ENCODE measurements around the gene SMKR1.

SMKR1 gene

GRCh38 chr7:129556607-129557133, 54.3 kb downstream of the SMKR1 start:
- DNase-seq (ENCODE audit: low read depth), result no peak
- no peak overlapping the region for H3K4me3 ChIP-seq (ENCODE audit: low read depth, low read length)
- no peak for TF ChIP-seq CTCF (IDR thresholded peaks at IDR 0.05; ENCODE audit: insufficient read depth, low read depth, low read length, missing control alignments)

- no peak for DNase-seq (ENCODE audit: low read depth)
- no peak overlapping the region for H3K4me3 ChIP-seq (ENCODE audit: low read depth, low read length)
- no peak for TF ChIP-seq CTCF (IDR thresholded peaks at IDR 0.05; ENCODE audit: insufficient read depth, low read depth, low read length, missing control alignments)
Observed at GRCh38 chr7:129557686-129558481, 55.6 kb downstream of the SMKR1 start.

GRCh38 chr7:129559564-129559963, 57.2 kb downstream of the SMKR1 start:
- no peak overlapping the region for H3K4me3 ChIP-seq (ENCODE audit: low read depth, low read length)
- no peak for TF ChIP-seq CTCF (IDR thresholded peaks at IDR 0.05; ENCODE audit: insufficient read depth, low read depth, low read length, missing control alignments)
- DNase-seq (ENCODE audit: low read depth), result no peak

GRCh38 chr7:129560831-129561230, 58.5 kb downstream of the SMKR1 start:
- no peak for DNase-seq (ENCODE audit: low read depth)
- no peak overlapping the region for H3K4me3 ChIP-seq (ENCODE audit: low read depth, low read length)
- no peak for TF ChIP-seq CTCF (IDR thresholded peaks at IDR 0.05; ENCODE audit: insufficient read depth, low read depth, low read length, missing control alignments)

- TF ChIP-seq CTCF (IDR thresholded peaks at IDR 0.05; ENCODE audit: insufficient read depth, low read depth, low read length, missing control alignments), result no peak
- no peak overlapping the region for H3K4me3 ChIP-seq (ENCODE audit: low read depth, low read length)
- DNase-seq (ENCODE audit: low read depth), result no peak
Observed at GRCh38 chr7:129561677-129562359, 59.5 kb downstream of the SMKR1 start.

Measured in GM12865 (cell line).